Measurements from ENCODE around the gene STK39.
A peak's percentile ranks its signal among the peaks of the same experiment; 100 is the strongest.
"Not testable (repeated sequence)": the region's sequence is repeated elsewhere in the genome, so short reads cannot be mapped to it uniquely, and the experiment has no call there.

STK39 gene

DNA sequence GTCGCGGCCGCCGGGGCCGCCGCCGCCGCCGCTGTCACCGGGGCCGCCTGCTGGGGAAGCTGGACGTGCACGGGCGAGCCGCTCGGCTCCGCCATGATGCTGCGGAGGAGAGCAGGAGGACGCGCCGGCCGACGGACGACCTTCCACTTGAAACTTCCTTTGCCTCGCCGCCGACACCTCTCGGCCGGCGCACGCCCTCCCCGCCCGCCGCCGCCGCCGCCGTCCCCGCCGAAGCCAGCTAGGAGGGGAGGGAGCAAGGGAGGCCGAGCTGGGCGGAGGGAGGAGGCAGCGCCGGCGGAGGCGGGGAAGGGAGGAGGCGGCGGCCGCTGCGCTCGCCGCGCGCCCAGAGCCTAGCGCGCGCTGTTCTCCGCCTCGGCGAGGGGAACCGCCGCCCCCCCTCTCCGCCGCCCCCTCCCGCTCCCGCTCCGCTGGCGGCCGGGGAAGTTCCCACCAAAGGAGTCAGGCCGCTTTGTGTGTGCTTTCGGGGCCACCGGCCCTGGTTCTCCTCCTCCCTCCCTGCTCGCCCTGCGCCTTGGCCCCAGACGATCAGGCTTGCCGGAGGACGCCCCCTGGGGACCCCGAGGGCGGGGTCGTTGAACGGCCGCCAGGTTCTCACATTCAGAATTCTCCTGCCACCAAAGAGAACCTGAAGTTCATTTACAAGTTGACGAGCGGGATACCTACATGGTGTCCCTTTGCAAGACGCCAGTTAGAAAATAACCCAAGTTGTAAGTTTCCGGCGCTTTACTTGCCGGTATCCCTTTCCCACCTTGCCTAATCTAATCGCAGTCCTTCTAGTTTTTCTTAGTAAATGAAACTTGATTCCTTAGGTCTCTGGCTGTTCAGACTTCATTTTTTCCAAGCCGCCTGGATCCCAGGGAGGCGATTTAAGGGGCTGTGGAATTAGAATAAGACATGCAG is at the start of gene STK39:
Gene STK39 (minus strand): TSS at position 255 of the 921 bp plus-strand sequence. CDS start 160 bp downstream, at position 95.
- in situ Hi-C loops (cut with MboI; ENCODE audit: low pct_unique_long_range_greater_than_20kb, low sequenced_read_pairs): no loop called here
- DNase-seq: peak; percentile 77

- in situ Hi-C loops (cut with MboI; ENCODE audit: low pct_unique_long_range_greater_than_20kb, low sequenced_read_pairs): no loop called here
- DNase-seq: no peak
Observed at GRCh38 chr2:168295051-168295450, 47.7 kb upstream of the STK39 start.

DNA sequence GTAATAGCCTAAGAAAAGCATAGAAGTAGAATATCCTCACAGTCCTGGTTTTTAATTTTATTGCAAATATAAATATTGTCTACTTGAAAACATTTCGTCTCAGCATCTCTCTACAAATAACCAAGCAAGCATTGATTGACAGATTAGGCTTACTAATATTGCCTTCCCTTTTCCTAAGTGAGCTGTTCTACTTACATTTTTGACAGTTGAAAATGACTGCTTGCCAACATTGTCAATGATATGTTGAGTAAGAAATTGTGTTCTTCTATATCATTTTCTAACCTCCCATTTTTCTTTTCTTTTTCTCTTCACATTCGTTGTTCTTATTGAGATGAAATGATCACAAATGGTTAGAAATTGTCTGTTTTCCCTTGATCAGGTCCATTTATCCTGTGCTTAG is 47.0 kb upstream of the STK39 start:
- no peak for DNase-seq
- in situ Hi-C loops (cut with MboI; ENCODE audit: low pct_unique_long_range_greater_than_20kb, low sequenced_read_pairs): no loop called here

DNA sequence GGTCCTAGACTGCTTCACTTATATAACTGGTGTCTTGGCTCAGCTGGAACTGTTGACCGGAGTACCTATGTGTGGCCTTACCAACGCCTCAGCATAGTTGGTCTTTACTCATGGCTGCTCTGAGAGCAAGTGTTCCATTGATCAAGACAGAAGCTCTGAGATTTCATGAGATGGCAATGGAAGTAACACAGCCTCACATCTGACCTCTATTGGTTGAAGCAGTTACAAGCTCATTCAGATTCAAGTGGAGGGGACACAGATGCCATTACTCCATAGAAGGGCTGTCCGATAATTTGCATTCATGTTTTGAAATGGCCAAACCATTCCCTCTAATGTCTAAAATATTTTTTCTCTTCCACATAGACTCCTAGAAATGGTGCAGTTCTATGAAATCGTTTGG is 46.4 kb upstream of the STK39 start:
- no peak for DNase-seq
- in situ Hi-C loops (cut with MboI; ENCODE audit: low pct_unique_long_range_greater_than_20kb, low sequenced_read_pairs): no loop called here

GRCh38 chr2:168290391-168290790 is 43.0 kb upstream of the STK39 start:
- no peak for DNase-seq
- in situ Hi-C loops (cut with MboI; ENCODE audit: low pct_unique_long_range_greater_than_20kb, low sequenced_read_pairs): no loop called here

DNA sequence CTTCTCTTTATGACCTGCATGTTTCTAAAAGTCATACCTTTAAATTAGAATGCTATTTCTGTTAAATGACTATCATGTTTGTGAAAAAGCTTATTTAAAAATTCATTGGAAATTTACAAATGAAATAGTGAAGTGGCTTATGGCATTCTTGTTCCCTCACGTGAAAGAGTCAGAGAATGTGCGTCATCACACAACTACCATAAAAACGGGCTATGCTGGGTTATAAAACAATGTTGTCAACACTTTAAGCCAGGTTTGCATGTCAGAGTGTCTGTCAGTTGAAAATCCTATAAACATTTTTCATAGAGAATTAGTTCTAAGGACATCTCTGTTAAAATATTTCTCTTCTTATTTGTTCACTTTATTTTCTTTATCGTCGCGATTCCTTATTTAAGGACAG is 42.5 kb upstream of the STK39 start:
- no peak for DNase-seq
- in situ Hi-C loops (cut with MboI; ENCODE audit: low pct_unique_long_range_greater_than_20kb, low sequenced_read_pairs): no loop called here

DNA sequence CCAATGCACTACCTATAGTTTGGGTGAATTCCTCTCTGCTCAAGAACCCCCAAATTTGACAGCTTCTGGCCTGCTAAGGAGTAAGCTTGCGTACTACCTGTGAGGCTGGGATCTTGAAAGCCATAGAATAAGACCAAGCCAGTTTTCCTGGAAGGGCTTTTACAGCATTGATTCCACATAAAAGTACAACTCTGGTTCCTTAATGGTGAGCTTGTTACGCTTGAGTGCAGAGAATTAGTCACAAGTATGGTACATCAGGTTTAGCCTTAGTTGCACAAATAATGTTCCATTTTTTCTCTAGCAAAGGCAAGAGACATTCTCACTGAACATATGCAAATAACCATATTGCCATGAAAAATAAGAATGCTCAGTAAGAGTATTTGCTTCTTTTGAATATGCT is 39.1 kb upstream of the STK39 start:
- in situ Hi-C loops (cut with MboI; ENCODE audit: low pct_unique_long_range_greater_than_20kb, low sequenced_read_pairs): no loop called here
- DNase-seq: no peak

GRCh38 chr2:168278424-168278888 is 31.1 kb upstream of the STK39 start:
- no peak for DNase-seq
- in situ Hi-C loops (cut with MboI; ENCODE audit: low pct_unique_long_range_greater_than_20kb, low sequenced_read_pairs): no loop called here

GRCh38 chr2:168277276-168277675 is 29.9 kb upstream of the STK39 start:
- in situ Hi-C loops (cut with MboI; ENCODE audit: low pct_unique_long_range_greater_than_20kb, low sequenced_read_pairs): no loop called here
- no peak for DNase-seq

GRCh38 chr2:168272225-168272624 is 24.8 kb upstream of the STK39 start:
- in situ Hi-C loops (cut with MboI; ENCODE audit: low pct_unique_long_range_greater_than_20kb, low sequenced_read_pairs): no loop called here
- DNase-seq: no peak

DNA sequence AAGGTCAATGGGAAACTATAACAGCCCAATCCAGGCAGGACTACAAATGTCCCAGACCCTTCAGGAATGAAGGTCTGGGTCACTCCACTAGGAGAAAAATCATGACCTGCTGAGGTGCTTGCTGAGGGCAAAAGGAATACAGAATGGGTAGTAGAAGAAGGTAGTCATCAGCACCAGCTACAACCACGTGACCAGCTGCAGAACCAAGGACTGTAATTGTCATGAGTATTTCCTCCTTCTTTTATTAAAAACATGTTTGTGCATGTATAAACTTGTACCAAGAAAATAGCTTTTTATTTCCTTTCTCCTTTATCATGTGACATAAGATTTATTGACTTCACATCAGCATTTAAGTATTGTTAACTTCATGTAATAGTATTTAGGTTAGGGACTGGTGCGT is 15.5 kb upstream of the STK39 start:
- DNase-seq; in situ Hi-C loops (cut with MboI; ENCODE audit: low pct_unique_long_range_greater_than_20kb, low sequenced_read_pairs): not testable (repeated sequence)

- in situ Hi-C loops (cut with MboI; ENCODE audit: low pct_unique_long_range_greater_than_20kb, low sequenced_read_pairs): no loop called here
- DNase-seq: no peak
Observed at GRCh38 chr2:168256448-168256847, 9.1 kb upstream of the STK39 start.

DNA sequence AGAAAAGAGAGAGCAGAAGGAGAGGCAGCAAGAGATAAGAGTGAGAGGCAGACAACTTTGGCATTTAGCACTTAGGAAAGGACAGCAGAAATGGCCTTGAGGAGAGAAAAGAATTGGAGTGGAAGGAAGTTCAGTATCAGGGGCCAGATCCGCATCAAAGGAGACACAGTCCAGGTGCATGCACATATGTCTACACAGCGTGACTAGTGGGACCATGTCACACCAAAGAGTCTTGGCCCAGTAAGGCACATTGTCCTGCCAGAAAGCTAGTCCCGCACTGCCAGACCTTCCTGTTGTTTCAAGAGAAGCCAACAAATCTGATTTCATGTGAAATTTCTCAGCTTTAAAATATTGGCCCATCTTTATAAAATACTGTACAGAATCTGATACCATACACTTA is 8.5 kb upstream of the STK39 start:
- in situ Hi-C loops (cut with MboI; ENCODE audit: low pct_unique_long_range_greater_than_20kb, low sequenced_read_pairs): no loop called here
- DNase-seq: no peak

- DNase-seq: no peak
- in situ Hi-C loops (cut with MboI; ENCODE audit: low pct_unique_long_range_greater_than_20kb, low sequenced_read_pairs): no loop called here
Observed at GRCh38 chr2:168255103-168255502, 7.7 kb upstream of the STK39 start.

DNA sequence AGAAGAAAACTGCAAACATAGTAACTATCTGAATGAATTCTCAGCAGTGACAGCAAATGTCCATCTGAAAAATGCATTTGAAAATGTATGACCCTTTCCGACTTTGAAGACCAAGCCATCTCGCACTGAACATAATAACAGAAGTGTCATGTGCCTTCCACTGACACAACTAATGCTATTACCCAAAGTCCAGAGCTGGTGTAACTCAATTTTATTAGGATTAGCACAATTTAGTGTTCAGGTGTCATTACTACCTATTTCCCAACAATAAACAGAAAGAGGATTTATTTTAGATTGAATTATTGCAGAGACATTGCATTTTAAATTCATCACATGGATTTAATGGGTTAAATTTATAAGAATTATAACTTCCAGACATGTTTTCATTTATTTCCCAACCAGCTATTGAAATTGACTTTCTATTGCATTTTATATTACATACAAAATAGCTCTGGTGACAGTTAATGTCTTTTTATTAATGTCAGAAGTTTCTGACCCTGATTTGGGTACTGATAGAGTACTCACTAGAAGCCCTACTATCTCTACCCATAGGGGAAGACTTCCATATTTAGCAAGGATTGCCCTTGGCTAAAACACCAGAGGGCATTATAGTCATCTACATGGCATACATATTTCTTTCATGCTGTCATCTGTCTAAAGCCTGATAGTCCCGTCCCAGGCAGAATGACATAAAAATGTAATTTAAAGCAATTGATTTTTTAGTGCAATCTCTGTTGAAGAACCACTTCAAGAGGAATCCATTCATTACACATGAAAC is 7.0 kb upstream of the STK39 start:
- in situ Hi-C loops (cut with MboI; ENCODE audit: low pct_unique_long_range_greater_than_20kb, low sequenced_read_pairs): no loop called here
- no peak for DNase-seq

DNA sequence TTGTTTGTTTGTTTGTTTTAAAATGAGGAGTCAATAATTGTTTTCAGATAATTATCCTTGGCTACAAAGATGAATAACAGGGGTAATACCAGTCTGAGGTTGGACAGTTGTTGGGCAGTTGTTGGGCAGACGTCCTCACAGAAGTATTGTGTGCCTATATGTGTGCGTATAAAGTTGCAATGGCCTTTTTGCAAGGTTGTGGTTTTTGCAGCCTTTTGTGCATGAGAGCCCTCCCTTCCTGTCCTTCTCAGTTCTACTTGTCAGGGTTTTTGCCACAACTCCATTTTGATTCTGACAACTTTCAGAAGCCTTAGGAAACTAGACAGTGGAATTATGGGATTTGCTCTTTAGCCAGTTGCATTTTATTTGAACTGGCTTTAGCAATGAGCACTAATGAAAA is 6.0 kb upstream of the STK39 start:
- DNase-seq: no peak
- in situ Hi-C loops (cut with MboI; ENCODE audit: low pct_unique_long_range_greater_than_20kb, low sequenced_read_pairs): no loop called here

- no peak for DNase-seq
- in situ Hi-C loops (cut with MboI; ENCODE audit: low pct_unique_long_range_greater_than_20kb, low sequenced_read_pairs): no loop called here
Observed at GRCh38 chr2:168252976-168253375, 5.6 kb upstream of the STK39 start.

DNA sequence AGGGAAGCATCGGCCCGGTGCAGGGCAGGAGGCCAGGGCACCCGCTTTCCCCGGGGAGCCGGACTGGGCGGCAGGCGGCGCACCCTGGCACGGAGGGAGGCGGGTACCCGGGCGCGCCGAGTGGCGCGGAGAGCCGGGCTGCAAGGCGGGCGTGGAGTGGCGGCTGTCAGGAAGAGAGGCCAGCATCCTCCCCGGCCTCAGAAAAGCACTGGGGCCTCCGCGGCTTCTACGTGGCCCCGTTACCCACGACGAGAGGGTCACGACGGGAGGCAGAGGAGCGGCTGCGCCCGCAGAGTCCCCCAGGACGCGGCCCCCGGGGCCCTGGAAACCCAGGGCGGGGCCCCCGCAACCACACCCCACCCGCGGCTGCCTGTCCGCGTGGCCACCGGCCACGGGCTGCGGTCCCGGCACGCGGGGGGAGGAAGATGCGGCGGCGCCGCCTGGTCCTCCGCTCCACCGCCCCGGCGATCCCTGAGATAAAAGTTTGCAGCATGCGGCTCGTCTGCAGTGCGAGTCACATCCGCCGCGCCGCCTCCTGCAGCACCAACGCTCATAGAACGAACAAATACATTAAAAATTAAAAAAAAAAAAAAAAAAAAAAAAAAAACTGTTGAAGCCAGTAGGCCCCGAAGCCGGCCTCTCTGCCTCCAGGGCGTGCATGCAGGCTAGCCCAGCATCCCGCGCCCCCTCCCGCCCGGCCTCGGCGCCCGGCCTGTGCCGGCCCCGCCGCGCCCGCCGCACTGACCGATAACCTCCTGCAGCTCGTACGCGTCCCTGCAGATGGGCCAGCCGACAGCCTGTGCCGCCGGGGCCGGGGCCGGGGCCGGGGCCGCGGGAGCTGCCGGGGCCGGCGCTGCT is 683 bp downstream of the STK39 start:
- in situ Hi-C loops (cut with MboI; ENCODE audit: low pct_unique_long_range_greater_than_20kb, low sequenced_read_pairs): no loop called here
- peak; percentile 65 for DNase-seq

- in situ Hi-C loops (cut with MboI; ENCODE audit: low pct_unique_long_range_greater_than_20kb, low sequenced_read_pairs): no loop called here
Observed at GRCh38 chr2:168246072-168246482, 1.3 kb downstream of the STK39 start.

More at GRCh38 chr2:168246072-168246482, 1.3 kb downstream of the STK39 start:
- DNase-seq: no peak

All from KBM-7 (cell line).